HG03457 (cell line): ENCODE results near the gene PBX3.

Source experiments
- ATAC-seq: cut with Tn5 transposase; IDR thresholded peaks from one replicate; pipeline ENCODE4 v1.9.1; 2021; ENCODE audit warnings: moderate number of reproducible peaks; ENCODE audit not compliant: unreplicated experiment

The PBX3 gene

DNA sequence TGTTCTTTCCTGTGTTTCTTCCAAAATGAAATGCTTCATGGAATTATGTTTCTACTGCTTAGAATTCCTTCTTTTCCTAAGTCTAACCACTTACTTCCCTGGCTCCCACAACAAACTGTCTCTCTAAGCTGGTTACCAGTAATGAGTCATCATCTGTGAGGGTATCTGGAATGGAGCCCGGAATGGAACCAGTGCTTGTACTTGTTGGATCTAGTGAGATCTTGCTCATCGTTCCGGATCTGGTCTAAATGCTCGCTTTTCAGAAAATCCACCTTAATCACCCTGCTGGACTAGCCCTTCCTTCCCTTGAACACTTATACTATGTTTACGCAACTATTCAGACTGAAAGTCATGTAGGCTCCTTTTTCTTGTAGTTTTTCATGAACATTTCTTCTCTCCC is 184.8 kb downstream of the PBX3 start:
- no peak for ATAC-seq

DNA sequence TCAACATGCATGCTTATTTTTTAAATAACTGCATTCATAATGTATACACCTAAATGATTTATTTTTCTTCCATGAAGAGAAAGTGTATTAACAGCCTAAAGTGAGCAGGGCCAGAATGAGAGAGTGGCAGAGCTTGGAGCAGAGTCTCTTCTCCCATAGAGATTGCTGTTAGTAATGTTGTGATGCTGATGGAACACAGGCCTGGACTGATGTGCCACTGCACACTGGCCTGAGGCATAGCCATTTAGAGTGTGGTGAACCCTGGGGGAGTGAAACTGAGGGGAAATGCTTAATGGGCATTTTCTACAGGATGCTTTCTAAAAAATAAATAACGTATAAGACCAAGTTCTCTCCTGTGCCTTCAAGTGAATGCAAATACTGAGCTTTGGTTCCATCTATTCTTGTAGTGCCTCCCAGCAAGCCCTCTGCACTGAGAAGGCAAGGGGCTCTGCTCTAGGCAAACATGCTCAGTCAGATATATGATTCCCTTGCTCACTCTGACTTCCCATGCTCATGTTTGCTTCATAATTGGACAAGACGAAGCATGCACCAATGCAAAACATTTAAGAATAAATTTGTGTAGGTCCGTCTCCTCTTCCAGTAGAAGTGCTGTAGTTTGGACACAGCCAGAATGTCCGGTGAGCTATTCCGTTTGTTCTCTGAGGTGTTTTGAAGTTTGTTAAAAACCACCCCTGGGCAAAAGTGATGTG is 185.7 kb downstream of the PBX3 start:
- ATAC-seq: no peak

DNA sequence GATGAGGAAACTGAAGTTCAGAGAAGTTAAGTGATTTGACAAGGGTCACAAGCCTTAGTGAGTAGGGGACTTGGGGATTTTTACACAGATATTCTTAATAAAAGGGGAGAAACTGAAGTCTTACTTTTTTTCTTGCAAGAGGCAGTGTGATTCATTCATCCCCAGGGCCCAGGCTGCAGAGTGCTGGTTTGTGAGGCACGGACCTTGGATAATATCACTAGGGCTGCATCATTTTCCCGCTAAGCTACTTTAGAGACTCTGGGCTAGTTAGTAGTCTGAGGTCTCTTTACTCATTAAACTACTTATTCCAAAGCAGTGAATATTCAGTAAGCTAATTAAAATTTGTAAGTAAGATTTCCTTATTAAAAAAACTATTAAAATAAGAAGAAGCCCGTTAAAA is 195.0 kb downstream of the PBX3 start:
- ATAC-seq: no peak

DNA sequence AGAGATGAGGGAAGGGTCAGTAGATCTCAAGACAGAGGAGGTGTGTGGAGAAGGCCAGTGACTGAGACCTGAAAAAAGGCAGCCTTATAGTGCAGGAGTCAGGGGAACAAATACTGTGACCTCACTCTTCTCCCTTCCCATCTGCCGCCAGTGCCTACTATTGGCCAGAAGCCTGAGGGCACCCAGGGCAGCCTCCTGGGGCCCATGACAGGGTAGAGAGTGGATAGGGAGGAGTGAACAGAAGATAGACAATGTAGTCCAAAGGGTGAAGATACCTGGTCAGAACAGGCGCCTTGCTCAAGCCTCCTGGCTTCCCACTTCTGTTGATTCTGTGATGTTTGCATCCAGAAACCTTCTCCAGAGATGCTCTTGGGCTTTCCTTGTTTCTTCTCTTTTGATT is 196.7 kb downstream of the PBX3 start:
- no peak for ATAC-seq

DNA sequence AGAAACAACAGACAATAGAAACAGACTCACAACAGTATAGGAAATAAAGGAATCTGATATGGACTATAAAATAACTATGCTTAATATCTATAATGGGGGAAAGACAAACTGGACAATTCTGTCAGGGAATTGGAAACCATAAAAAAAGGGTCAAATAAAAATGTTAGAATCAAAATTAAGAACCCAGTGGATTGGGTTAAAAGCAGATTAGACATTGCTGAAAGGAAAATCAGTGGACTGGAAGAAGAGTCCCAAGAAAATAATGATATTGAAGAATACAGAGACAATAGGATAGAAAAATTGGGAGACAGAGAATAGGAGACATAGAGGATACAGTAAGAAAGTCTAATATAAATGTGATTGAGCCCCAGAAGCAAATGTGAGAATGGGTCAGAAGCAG is 199.2 kb downstream of the PBX3 start:
- no peak for ATAC-seq

DNA sequence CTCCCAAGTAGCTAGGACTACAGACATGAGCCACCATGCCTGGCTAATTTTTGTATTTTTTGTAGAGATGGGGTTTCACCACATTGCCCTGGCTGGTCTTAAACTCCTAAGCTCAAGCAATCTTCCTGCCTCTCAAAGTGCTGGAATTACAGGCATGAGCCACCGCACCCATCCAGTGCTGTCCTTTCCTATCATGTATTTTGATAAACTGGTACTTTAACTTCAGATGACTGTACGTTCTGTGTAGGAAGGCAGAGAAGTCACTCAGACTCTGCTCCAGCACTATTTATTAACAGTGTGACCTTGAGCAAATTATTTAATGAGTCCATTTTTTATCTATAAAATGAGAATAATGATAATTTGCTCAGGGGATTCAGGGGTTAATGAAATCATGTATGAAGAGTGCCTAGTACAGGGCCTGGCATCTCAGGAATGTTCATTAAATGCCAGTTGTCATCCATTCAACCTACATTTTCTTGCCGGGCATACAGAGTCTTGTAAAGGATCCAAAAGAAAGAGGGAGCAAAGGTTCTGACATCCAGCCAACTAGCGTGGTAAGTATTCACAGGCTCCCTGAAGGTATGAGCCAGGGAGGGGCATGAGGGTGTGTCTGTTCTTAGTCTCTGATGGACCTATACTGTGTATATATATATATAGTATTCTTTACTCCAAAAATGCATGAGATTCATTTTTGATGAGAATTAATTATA is 201.9 kb downstream of the PBX3 start:
- ATAC-seq: no peak

DNA sequence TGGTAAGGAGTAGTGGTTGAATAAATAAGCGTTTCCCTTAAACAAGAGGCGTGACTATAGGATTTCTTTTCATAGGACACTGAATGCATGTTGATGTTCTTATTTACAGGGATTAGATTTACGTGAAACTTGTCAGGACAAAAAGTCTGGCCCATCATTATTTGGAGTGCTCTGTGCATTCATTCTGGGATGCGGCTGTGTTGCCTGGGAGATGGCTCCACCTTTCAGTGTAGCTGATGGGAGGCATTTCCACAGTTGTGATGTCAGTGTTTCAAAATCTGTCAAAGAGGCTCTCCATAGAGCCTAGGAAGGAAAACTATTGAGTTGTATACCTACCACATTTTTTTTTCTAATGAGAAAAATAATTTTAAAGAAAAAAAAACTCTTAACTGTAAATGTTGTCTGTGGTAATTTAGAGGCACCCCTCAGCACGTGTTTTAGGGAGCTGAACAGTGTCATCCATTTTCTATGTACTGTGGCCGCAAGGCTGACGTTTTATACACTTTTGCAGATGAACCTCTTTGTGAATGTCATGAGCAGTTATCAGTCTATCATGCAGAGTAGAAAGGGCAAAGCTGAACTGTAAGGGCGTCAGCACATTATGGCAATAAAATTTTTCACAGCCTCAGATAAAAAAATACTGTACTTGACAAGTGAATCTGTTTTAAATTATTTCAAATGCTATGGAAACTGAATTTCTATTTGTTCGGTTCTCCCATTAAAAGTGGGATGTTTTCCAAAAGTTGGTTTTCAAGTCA is 202.7 kb downstream of the PBX3 start:
- no peak for ATAC-seq

DNA sequence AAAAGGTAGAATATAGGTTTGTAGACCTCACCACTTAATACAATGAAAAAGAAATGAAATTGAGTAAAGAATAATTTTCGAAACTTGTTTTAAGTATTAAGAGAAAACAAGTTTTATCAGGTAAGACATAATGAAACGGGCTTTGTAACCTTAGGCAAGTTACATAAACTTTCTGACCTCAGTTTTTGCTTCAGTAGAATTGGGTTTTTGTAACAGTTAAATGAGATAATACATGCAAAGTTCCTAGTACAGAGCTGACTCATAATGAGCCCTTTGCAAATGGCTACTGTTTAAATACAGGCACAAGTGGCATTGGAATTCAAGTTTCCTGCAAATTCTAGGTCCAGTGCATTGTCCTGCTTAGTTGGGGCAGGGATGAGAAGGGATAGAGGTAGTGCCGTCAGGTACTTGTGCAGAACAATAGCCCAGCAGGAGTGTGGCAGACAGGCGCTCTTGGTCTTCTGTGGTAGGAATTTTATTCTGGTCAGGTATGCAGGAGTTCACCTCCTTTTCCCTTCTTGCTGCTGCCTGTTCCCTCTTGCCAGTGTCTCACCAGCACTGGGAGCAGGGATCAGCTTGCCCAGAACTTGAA is 203.8 kb downstream of the PBX3 start:
- ATAC-seq: no peak

DNA sequence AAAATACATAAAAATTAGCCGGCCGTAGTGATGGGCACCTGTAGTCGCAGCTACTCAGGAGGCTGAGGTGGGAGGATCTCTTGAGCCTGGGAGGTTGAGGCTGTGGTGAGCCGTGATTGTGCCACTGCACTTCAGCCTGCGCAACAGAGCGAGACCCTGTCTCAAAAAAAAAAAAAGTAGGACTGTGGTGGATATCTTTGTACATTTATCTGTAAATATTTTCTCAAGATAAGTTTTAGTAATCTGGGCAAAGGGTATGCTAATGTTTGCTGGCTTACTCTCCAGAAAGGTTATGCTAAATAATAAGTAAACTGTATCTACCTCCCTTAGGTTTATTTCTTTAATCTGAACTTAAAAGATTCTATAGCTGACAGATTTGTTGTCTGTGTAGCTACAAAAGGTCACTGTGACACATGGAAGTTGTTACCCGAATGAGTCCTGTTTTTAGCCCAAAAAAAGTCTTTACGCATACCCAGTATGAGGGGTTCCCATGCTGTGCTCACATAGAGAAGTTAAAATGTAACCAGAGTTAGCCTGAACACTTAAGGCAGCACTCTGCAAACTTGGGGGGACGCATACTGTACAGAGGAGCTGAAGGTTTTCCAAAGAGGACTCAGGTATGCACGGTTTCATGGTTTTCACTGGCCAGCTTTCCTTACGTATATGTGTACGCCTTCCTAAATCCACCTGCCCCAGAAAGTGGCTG is 206.3 kb downstream of the PBX3 start:
- ATAC-seq: no peak

DNA sequence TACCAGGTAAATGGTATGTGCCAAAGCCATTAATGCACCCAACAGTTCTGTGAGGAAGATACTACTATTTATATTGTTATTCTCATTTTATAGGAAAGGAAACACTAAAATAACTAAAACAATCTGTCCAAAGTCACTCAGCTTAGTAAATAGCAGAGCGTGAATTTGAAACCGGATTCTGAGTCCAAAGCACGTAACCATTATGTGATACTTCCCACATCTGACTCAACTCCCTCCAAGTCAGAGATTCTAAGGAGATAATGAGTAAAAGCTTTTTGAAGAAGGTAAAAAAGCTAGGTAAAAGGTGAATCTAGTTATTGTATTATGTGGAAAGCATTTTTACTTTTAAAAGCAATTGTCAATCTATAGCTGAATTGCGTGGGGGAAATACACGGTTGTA is 208.9 kb downstream of the PBX3 start:
- no peak for ATAC-seq

DNA sequence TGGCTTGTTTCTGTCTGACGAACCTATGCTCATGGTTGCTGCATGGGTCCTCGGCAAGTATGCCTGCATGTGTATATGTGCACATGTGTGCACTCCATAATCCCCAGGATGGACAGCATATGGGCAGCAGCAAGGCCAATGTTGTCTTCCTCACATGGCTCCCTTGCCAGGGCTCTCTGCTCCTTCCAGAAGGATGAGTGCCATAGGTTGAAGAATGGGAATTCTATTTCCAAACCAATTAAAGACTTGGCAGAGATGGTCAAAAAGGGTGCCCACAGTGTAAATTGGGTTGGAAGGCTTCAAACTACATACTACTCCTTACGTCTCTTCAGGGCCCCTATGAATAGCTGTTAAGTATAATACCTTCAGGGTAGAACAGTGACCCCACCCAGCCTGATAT is 212.1 kb downstream of the PBX3 start:
- no peak for ATAC-seq

DNA sequence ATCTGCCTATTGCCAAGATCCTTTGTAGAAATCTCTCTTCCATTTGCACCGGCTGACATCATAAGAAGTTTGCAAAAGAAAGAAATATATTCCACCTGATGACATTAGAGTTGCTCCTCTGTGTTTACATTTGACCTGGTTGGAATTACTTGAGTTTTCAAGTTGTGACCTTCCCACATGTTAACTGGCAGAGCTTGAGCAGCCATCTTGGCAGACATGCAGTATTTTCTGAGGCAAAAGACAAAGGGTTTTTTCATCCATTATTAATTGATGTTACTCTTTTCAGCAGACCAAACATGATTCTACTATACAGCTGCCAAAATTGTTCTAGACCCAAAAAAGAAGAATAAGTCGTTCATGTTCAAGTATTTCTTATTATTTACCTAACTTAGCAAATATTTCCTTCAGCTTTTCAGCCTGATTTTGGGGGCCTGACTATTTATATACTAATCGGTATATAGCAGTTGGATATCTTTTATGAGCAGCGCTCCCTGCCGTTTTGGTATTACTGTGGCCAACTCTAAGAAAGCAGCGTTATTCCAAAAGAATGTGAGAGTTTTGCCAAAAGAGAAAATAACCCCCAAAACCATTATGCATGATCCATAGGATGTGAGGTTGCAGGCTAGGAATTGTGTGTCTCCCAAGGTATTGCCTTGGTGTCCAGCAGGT is 212.9 kb downstream of the PBX3 start:
- ATAC-seq: no peak

DNA sequence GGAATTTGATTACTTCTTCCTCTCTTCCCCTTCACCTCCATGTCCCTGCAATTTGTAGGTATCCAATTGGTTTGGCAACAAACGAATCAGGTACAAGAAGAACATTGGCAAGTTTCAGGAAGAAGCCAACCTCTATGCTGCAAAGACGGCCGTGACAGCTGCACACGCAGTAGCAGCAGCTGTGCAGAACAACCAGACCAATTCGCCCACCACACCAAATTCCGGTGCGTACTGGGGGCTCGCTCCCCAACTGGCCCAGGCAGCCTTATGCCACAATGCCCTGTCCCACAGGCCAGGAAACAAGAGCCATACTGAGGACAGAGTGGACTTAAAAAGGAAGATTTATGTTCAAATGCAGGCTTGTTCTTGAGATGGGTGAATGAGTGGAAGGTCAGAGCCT is 213.5 kb downstream of the PBX3 start:
- no peak for ATAC-seq

DNA sequence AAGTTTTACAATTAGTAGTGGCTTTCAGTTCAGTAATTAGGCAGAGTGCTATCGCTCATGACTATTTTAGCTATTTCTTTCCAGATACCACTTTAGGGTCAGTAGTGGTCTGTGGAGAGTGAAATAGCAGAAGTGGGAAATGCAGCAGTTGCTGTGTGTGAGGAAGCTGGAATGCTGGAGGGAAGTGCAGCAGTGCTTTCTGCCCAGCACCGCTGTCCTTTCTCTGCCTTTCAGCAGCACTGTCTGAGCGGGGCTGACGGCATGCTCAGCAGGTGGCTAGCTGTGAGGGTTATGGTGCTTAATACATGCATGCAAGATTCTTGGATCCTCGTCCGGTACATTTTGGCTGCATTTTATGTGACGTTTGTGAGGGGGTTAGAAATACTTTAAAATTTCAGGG is 213.9 kb downstream of the PBX3 start:
- no peak for ATAC-seq

DNA sequence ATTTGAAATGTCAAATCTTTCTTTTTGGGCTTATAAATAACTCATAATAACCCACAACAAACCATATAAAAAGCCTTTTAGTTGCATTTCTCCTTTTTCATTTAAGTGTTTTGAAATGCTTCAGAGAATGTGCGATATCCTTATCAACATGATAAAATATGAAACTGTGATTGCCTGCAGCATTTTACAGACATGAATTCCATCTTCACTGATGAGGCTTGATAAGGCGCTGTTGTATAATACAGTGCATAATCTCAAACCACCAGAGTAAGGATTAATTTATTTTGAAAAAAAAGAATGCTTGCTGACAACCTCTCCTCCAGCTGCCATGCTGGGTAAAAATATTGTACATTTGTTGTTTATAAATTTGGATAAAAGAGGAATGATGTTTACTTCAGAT is 216.8 kb downstream of the PBX3 start:
- ATAC-seq: no peak

DNA sequence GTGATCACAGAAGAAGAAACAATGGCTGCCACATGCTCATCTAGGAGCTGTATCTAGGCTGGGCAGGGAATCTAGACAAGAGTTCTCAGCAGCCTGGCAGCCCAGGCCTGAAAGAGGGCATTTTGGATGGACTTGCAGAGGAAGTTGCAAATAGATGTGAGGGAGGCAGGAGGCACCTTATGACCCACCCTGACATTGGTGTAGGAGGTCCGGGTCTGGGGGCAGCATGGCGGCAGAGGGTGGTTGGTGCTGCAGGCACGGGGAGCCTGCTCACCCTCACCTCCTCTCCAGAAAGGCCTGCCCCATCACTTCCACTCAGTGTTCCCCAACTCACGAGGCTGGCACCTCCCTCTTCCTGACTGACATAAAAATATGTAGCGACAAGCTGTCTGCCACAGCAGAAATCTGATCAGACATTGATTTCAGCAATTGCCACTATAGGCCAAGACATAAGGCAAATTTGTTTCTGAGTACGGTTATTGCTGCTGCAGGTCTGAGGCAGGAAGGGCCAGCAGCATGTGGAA is 217.6 kb downstream of the PBX3 start:
- no peak for ATAC-seq

DNA sequence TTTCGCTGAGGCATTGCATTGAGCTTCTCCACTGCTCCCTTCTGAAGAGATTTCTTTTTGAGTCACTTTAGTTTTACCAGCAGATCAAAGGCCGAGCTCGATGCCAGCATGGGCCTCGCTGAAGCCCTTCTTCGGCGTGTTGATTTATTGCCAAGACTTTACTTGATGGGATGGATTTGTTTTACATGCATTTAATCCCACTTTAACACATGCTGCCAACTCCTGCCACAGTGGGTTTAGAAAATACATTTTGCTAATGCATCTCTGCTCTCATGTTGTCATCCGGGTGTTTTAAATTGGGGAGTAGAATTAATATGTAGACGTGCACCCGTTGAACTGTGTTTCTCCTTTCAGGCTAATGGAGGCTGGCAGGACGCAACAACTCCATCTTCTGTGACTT is 218.3 kb downstream of the PBX3 start:
- ATAC-seq: no peak

DNA sequence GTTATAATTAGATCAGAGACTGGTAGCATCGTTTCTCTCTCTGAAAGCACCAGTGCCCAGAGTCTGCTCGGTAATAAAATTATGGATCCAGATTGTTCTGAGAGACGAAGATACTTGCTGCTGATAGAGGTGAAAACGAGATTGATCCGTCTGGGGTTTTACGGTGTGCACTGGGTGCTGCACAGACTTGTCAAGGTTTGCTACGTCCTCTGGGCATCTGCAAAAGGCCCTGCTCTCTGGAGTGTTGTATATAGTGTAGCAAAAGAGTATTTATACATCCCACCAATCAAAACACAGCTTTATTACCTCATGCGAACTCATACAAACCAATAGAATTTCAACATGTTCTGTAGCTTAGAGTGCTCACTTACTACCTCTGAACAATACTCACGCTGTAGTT is 219.3 kb downstream of the PBX3 start:
- no peak for ATAC-seq

DNA sequence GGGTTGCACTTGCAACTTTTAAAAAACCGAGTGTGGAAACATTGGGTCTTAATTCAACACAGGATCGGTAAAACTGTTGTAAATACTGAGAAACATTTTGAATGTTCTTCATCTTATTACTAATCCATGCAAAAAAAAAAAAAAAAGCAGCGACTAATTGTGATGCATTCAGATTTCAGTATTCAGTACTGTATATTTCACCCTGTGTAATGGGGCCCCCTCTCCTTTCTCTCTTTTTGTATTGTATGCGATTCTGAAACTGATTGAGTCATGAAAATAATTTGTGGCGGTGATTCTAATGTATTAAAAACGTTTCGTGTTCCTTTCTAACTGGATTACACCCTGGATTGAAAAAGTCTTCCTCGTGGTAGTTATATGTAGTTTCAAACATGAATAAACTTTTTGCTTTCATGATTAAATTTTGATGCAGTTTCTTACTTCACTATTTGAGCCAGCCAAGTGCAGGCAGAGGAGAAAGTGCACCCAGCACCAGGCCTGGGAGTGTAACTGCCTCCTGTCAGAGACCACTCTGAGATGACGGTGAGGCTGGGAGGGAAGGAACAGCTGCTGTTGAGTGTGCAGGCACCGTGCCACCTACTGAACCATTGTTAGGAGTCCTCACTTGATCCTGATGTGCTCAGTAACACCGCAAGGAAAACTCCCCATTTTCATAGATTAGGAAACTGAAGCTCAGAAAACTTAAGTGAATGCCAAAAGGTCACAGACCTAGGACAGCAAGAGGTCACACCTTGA is 220.0 kb downstream of the PBX3 start:
- no peak for ATAC-seq
